WTC11 (cell line): ENCODE results near the gene NOC2L. TPM values are rescaled to one million over a fixed set of nuclear protein-coding genes. Genes with fewer than 3 reads are reported as not detected.

ENCODE experiments used
- ATAC-seq: fragments of 200-7000 bp; cut with Tn5 transposase; 2 replicates; pipeline ENCODE4 v1.10.0; 2021; ENCODE audit warnings: mild to moderate bottlenecking, moderate library complexity
- CTCF ChIA-PET: fragments of 300-600 bp; sonication (Branson Sonifier 250); formaldehyde crosslinking; loops from one replicate; lab custom pipeline; 2021; ENCODE audit warnings: antibody characterized with exemption; lab: Charles Lee
- POLR2A ChIA-PET: fragments of 350-600 bp; sonication (Branson Sonifier 250); formaldehyde crosslinking; loops from one replicate; lab custom pipeline; 2021; ENCODE audit warnings: antibody characterized with exemption; lab: Charles Lee
- DNase-seq: peaks from one replicate; pipeline ENCODE4 v3.0.0; 2021; ENCODE audit warnings: low spot score
- H3K27ac Mint-ChIP-seq: 2 replicates; pipeline ENCODE4 v1.8.0; 2021; ENCODE audit warnings: mixed read lengths
- H3K27me3 Mint-ChIP-seq: 2 replicates; pipeline ENCODE4 v1.8.0; 2021; ENCODE audit warnings: low read depth, mild to moderate bottlenecking, moderate library complexity, mixed read lengths
- H3K36me3 Mint-ChIP-seq: 2 replicates; pipeline ENCODE4 v1.8.0; 2021; ENCODE audit warnings: mixed read lengths
- H3K4me1 Mint-ChIP-seq: 2 replicates; pipeline ENCODE4 v1.8.0; 2022; ENCODE audit warnings: mixed read lengths
- H3K4me3 Mint-ChIP-seq: 2 replicates; pipeline ENCODE4 v1.8.0; 2021; ENCODE audit warnings: mild to moderate bottlenecking, moderate library complexity, mixed read lengths
- H3K9me3 Mint-ChIP-seq: 2 replicates; pipeline ENCODE4 v1.8.0; 2021; ENCODE audit warnings: mixed read lengths
- ATF1 ChIP-seq: sonication (generic); formaldehyde crosslinking; IDR thresholded peaks from 2 replicates; pipeline ENCODE4 v1.8.1; 2023; ENCODE audit warnings: mild to moderate bottlenecking, moderate library complexity, missing genetic modification reagents
- ERG ChIP-seq: fragments of 250-450 bp; sonication (Bioruptor Pico); IDR thresholded peaks from 2 replicates; pipeline ENCODE4 v1.8.0; 2021; ENCODE audit warnings: mild to moderate bottlenecking
- ETV6 ChIP-seq: sonication (generic); formaldehyde crosslinking; IDR thresholded peaks from 2 replicates; pipeline ENCODE4 v1.8.1; 2022; ENCODE audit warnings: mild to moderate bottlenecking, missing genetic modification reagents
- FOXP4 ChIP-seq: sonication (generic); formaldehyde crosslinking; IDR thresholded peaks from 2 replicates; pipeline ENCODE4 v1.8.0; 2022; ENCODE audit warnings: mild to moderate bottlenecking, missing genetic modification reagents
- JAZF1 ChIP-seq: fragments of 250-450 bp; sonication (Bioruptor Pico); IDR thresholded peaks from 2 replicates; pipeline ENCODE4 v1.9.0; 2021; ENCODE audit warnings: moderate library complexity, mild to moderate bottlenecking, inconsistent platforms
- SMAD3 ChIP-seq: sonication (generic); formaldehyde crosslinking; IDR thresholded peaks from 2 replicates; pipeline ENCODE4 v1.8.0; 2022; ENCODE audit warnings: missing genetic modification reagents, mild to moderate bottlenecking, borderline replicate concordance
- TEAD1 ChIP-seq: sonication (generic); formaldehyde crosslinking; IDR thresholded peaks from 2 replicates; pipeline ENCODE4 v1.8.0; 2022; ENCODE audit warnings: mild to moderate bottlenecking, missing genetic modification reagents
- TEAD4 ChIP-seq: sonication (generic); formaldehyde crosslinking; IDR thresholded peaks from 2 replicates; pipeline ENCODE4 v1.8.0; 2022; ENCODE audit warnings: mild to moderate bottlenecking, missing genetic modification reagents
- TP53 ChIP-seq: sonication (generic); formaldehyde crosslinking; IDR thresholded peaks from 2 replicates; pipeline ENCODE4 v1.8.1; 2023; ENCODE audit warnings: mild to moderate bottlenecking, missing genetic modification reagents
- ZMAT4 ChIP-seq: fragments of 250-450 bp; sonication (Bioruptor Pico); IDR thresholded peaks from 2 replicates; pipeline ENCODE4 v1.9.0; 2021; ENCODE audit warnings: mild to moderate bottlenecking
- ZNF138 ChIP-seq: sonication (generic); formaldehyde crosslinking; conservative IDR thresholded peaks from 2 replicates; pipeline ENCODE4 v1.8.1; 2022; ENCODE audit warnings: mild to moderate bottlenecking, moderate library complexity, missing genetic modification reagents
- ZNF263 ChIP-seq: sonication (generic); formaldehyde crosslinking; IDR thresholded peaks from 2 replicates; pipeline ENCODE4 v1.8.1; 2022; ENCODE audit warnings: low read depth, mild to moderate bottlenecking, moderate library complexity, missing genetic modification reagents
- total RNA-seq: library from RNA; stranded (reverse); gene quantifications from 3 replicates; pipeline ENCODE4 v1.2.3, GENCODE V29; 2021
- TF ChIP-seq, protein P1 (sequence below): fragments of 250-450 bp; sonication (Bioruptor Pico); IDR thresholded peaks from 2 replicates; pipeline ENCODE4 v1.9.0; 2021; ENCODE audit warnings: moderate library complexity, mild to moderate bottlenecking, inconsistent platforms, borderline replicate concordance
- TF ChIP-seq, protein P2 (sequence below): sonication (generic); formaldehyde crosslinking; IDR thresholded peaks from 2 replicates; pipeline ENCODE4 v1.8.1; 2022; ENCODE audit warnings: low read depth, missing genetic modification reagents, borderline replicate concordance

The NOC2L gene
- total RNA-seq, 1 experiment from 2014 or later, result 182 TPM

GRCh38 chr1:974687-975328, 15.8 kb upstream of the NOC2L start:
- peaks cover 3% of the 10 kb centered on the region; the same call in 1 of the 2 replicates for H3K36me3 Mint-ChIP-seq
- peak overlapping the region; percentile 65; the same call in 1 of the 2 replicates for H3K27ac Mint-ChIP-seq
- TF ChIP-seq ZNF138 (no peak), ERG (no peak), JAZF1 (no peak), TEAD4 (CRISPR knock-in tag) (no peak), ATF1 (CRISPR knock-in tag) (no peak), ZNF263 (CRISPR knock-in tag) (no peak), SMAD3 (no peak), FOXP4 (CRISPR knock-in tag) (no peak), ZMAT4 (CRISPR knock-in tag) (no peak)
- TF ChIP-seq, protein P1, sequence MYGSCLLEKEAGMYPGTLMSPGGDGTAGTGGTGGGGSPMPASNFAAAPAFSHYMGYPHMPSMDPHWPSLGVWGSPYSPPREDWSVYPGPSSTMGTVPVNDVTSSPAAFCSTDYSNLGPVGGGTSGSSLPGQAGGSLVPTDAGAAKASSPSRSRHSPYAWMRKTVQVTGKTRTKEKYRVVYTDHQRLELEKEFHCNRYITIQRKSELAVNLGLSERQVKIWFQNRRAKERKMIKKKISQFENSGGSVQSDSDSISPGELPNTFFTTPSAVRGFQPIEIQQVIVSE (CRISPR knock-in tag), result no peak
- no peak for ATAC-seq
- peaks cover 15% of the 10 kb centered on the region for H3K27me3 Mint-ChIP-seq
- DNase-seq, result no peak
- POLR2A ChIA-PET, result no interaction called here
- CTCF ChIA-PET, result interaction anchor here (1.5 kb wide), 1 partner anchor 9 kb away, joined by 8 read pairs; no protein-coding TSS in a partner anchor
- H3K4me1 Mint-ChIP-seq, result peaks cover 4% of the 10 kb centered on the region
- peaks cover 3% of the 10 kb centered on the region for H3K9me3 Mint-ChIP-seq
- no peak overlapping the region for H3K4me3 Mint-ChIP-seq

- no peak overlapping the region for H3K4me3 Mint-ChIP-seq
- ATAC-seq, result no peak
- H3K36me3 Mint-ChIP-seq, result peaks cover 3% of the 10 kb centered on the region; the same call in 1 of the 2 replicates
- no peak overlapping the region for H3K27ac Mint-ChIP-seq
- no peak for DNase-seq
- TF ChIP-seq TEAD1 (no peak), FOXP4 (CRISPR knock-in tag) (no peak), ETV6 (CRISPR knock-in tag) (no peak), TEAD4 (CRISPR knock-in tag) (no peak), TP53 (CRISPR knock-in tag) (no peak)
- TF ChIP-seq, protein P2, sequence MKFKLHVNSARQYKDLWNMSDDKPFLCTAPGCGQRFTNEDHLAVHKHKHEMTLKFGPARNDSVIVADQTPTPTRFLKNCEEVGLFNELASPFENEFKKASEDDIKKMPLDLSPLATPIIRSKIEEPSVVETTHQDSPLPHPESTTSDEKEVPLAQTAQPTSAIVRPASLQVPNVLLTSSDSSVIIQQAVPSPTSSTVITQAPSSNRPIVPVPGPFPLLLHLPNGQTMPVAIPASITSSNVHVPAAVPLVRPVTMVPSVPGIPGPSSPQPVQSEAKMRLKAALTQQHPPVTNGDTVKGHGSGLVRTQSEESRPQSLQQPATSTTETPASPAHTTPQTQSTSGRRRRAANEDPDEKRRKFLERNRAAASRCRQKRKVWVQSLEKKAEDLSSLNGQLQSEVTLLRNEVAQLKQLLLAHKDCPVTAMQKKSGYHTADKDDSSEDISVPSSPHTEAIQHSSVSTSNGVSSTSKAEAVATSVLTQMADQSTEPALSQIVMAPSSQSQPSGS (CRISPR knock-in tag), result no peak
- POLR2A ChIA-PET, result no interaction called here
- H3K9me3 Mint-ChIP-seq, result peaks cover 3% of the 10 kb centered on the region
- H3K27me3 Mint-ChIP-seq, result peaks cover 20% of the 10 kb centered on the region
- CTCF ChIA-PET, result no interaction called here
- peaks cover 4% of the 10 kb centered on the region for H3K4me1 Mint-ChIP-seq
Measured at GRCh38 chr1:974293-974640, 15.2 kb upstream of the NOC2L start.
